DOHH2 (cell line): Measurements from ENCODE around the gene GIGYF2.
"Not testable (repeated sequence)": the region's sequence is repeated elsewhere in the genome, so short reads cannot be mapped to it uniquely, and the experiment has no call there.

ENCODE experiments used
- H3F3A ChIP-seq: fragments of 200-600 bp; sonication (generic), shearing (Covaris generic); 2 replicates; pipeline ENCODE4 v1.6.0; 2016; ENCODE audit warnings: antibody characterized with exemption, mild to moderate bottlenecking; ENCODE audit not compliant: control insufficient read depth, insufficient read depth
- H3K27ac ChIP-seq: fragments of 200-600 bp; sonication (generic); 2 replicates; pipeline ENCODE4 v1.5.1; 2014; ENCODE audit warnings: low read depth, mild to moderate bottlenecking, low read length, moderate library complexity
- H3K27me3 ChIP-seq: fragments of 200-600 bp; sonication (generic); 2 replicates; pipeline ENCODE4 v1.6.1; 2014; ENCODE audit warnings: mild to moderate bottlenecking, low read length, mixed read lengths; ENCODE audit not compliant: control insufficient read depth
- H3K36me3 ChIP-seq: fragments of 200-600 bp; sonication (generic); 2 replicates; pipeline ENCODE4 v1.6.1; 2014; ENCODE audit warnings: mild to moderate bottlenecking, low read length, moderate library complexity, mixed read lengths; ENCODE audit not compliant: control insufficient read depth
- H3K4me1 ChIP-seq: fragments of 200-600 bp; sonication (generic); 2 replicates; pipeline ENCODE4 v1.6.1; 2014; ENCODE audit warnings: mild to moderate bottlenecking, low read length, mixed read lengths; ENCODE audit not compliant: control insufficient read depth
- H3K4me2 ChIP-seq: fragments of 200-600 bp; sonication (generic); 2 replicates; pipeline ENCODE4 v1.6.0; 2014; ENCODE audit warnings: mild to moderate bottlenecking, low read length, moderate library complexity
- H3K4me3 ChIP-seq: fragments of 200-600 bp; sonication (generic); 2 replicates; pipeline ENCODE4 v1.5.1; 2014; ENCODE audit warnings: mild to moderate bottlenecking, low read length, mixed read lengths
- H3K79me2 ChIP-seq: fragments of 200-600 bp; sonication (generic); 2 replicates; pipeline ENCODE4 v1.6.1; 2014; ENCODE audit warnings: mild to moderate bottlenecking, low read length, mixed read lengths; ENCODE audit not compliant: control insufficient read depth
- H3K9me2 ChIP-seq: fragments of 200-600 bp; sonication (generic); replicated peaks from 2 replicates; pipeline ENCODE4 v1.6.1; 2014; ENCODE audit warnings: mild to moderate bottlenecking, low read length, mixed read lengths; ENCODE audit not compliant: control insufficient read depth
- H3K9me3 ChIP-seq: fragments of 200-600 bp; sonication (generic); 2 replicates; pipeline ENCODE4 v1.6.1; 2014; ENCODE audit warnings: antibody characterized with exemption, low read length, mixed read lengths; ENCODE audit not compliant: control insufficient read depth, insufficient read depth
- H4K20me1 ChIP-seq: fragments of 200-600 bp; sonication (generic); 2 replicates; pipeline ENCODE4 v1.6.0; 2014; ENCODE audit warnings: low read depth, mild to moderate bottlenecking, antibody characterized with exemption, low read length, moderate library complexity; ENCODE audit not compliant: control insufficient read depth, insufficient read depth
- CTCF ChIP-seq: fragments of 200-600 bp; sonication (generic); IDR thresholded peaks from one replicate; pipeline ENCODE4 v1.5.1; 2014; ENCODE audit warnings: antibody characterized with exemption, mild to moderate bottlenecking, low read depth, low read length; ENCODE audit not compliant: poor library complexity, severe bottlenecking
- EZH2phosphoT487 ChIP-seq: fragments of 200-600 bp; sonication (generic); IDR thresholded peaks from 2 replicates; pipeline ENCODE4 v1.6.1; 2017; ENCODE audit warnings: borderline replicate concordance, mild to moderate bottlenecking, antibody characterized with exemption, low read length, moderate library complexity, mixed read lengths

Gene GIGYF2

GRCh38 chr2:232850039-232850438 lies 152.9 kb downstream of the GIGYF2 start:
- Histone ChIP-seq H3K27me3 (no peaks in the 10 kb centered on the region), H3K27ac (no peak overlapping the region), H4K20me1 (no peaks in the 10 kb centered on the region), H3K4me2 (no peak overlapping the region), H3K4me3 (no peak overlapping the region), H3K79me2 (no peaks in the 10 kb centered on the region), H3K9me3 (no peaks in the 10 kb centered on the region), H3F3A (no peaks in the 10 kb centered on the region), H3K36me3 (peaks cover 74% of the 10 kb centered on the region), H3K9me2 (no peaks in the 10 kb centered on the region), H3K4me1 (peaks cover 3% of the 10 kb centered on the region; the same call in 1 of the 2 replicates)
- no peak for TF ChIP-seq CTCF
- no peak for TF ChIP-seq EZH2phosphoT487

- H3K9me3 ChIP-seq, H3K27ac ChIP-seq, H3F3A ChIP-seq, H3K4me1 ChIP-seq, H3K4me3 ChIP-seq, H3K4me2 ChIP-seq, H3K27me3 ChIP-seq, H4K20me1 ChIP-seq, H3K9me2 ChIP-seq, H3K79me2 ChIP-seq: not testable (repeated sequence)
- H3K36me3 ChIP-seq: peaks cover 66% of the 10 kb centered on the region
Measured at GRCh38 chr2:232852081-232852480, 154.9 kb downstream of the GIGYF2 start.

- no peaks in the 10 kb centered on the region for H3K9me2 ChIP-seq
- H3K36me3 ChIP-seq: peaks cover 66% of the 10 kb centered on the region
- H3K27me3 ChIP-seq: no peaks in the 10 kb centered on the region
- H3K9me3 ChIP-seq: no peaks in the 10 kb centered on the region
- no peaks in the 10 kb centered on the region for H3F3A ChIP-seq
- H3K79me2 ChIP-seq: no peaks in the 10 kb centered on the region
- no peak overlapping the region for H3K4me2 ChIP-seq
- peaks cover 3% of the 10 kb centered on the region; the same call in 1 of the 2 replicates for H3K4me1 ChIP-seq
- H3K27ac ChIP-seq: no peak overlapping the region
- no peaks in the 10 kb centered on the region for H4K20me1 ChIP-seq
- no peak for TF ChIP-seq EZH2phosphoT487
- no peak for TF ChIP-seq CTCF
- H3K4me3 ChIP-seq: no peak overlapping the region
Measured at GRCh38 chr2:232852676-232853075, 155.5 kb downstream of the GIGYF2 start.

- H3K4me1 ChIP-seq: peaks cover 3% of the 10 kb centered on the region; the same call in 1 of the 2 replicates
- no peak overlapping the region for H3K27ac ChIP-seq
- no peak overlapping the region for H3K4me3 ChIP-seq
- no peaks in the 10 kb centered on the region for H3K9me2 ChIP-seq
- H3K36me3 ChIP-seq: peaks cover 62% of the 10 kb centered on the region
- H3K27me3 ChIP-seq: no peaks in the 10 kb centered on the region
- no peaks in the 10 kb centered on the region for H3K9me3 ChIP-seq
- no peaks in the 10 kb centered on the region for H3K79me2 ChIP-seq
- H3K4me2 ChIP-seq: no peak overlapping the region
- H4K20me1 ChIP-seq: no peaks in the 10 kb centered on the region
- no peaks in the 10 kb centered on the region for H3F3A ChIP-seq
- TF ChIP-seq EZH2phosphoT487 (no peak), CTCF (no peak)
Measured at GRCh38 chr2:232854082-232854481, 157.0 kb downstream of the GIGYF2 start.
